ENCODE data around the gene CD99L2. TPM values are rescaled to one million over a fixed set of nuclear protein-coding genes. Genes with fewer than 3 reads are reported as not detected.

Gene CD99L2
- total and polyA plus RNA-seq, 7 experiments from 2014 or later, result 14.3 to 20.4 (median 16.0) TPM

DNA sequence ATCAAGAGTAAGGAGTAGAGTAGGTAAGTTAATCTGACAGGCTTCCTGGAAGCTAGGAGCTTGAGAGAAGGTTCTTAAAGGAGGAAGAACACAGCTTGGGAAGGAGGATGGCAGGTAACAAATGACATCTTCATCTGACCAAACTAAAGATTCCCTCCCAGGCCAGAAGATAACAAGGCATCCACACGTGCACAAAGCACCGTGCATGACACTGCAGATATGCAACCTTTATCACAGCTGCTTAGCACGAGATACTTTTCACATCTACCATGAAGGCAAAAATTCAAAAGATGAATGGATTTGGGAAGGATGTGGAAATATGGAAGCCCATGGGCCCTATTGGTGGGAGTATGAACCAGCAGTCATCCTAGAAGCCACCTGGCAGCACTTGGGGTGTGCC is 34.3 kb downstream of the CD99L2 start:
- peaks cover 0 to 5% (median 1%) of the 10 kb centered on the region in 7 donors for H3K4me1 Mint-ChIP-seq
- H3K27me3 ChIP-seq (ENCODE audit: control insufficient read depth in 2 of 2, insufficient read depth in 2 of 2, low read length in 2 of 2), result no peaks in the 10 kb centered on the region
- intact Hi-C loops (cut with micrococcal nuclease), result no loop called here
- no peak overlapping the region for H3K27ac Mint-ChIP-seq
- no peaks in the 10 kb centered on the region for H3K9me3 ChIP-seq (ENCODE audit: control insufficient read depth in 2 of 3, low read length in 3 of 3)
- POLR2A ChIA-PET, result no interaction called here
- peaks cover 0 to 10% (median 0%) of the 10 kb centered on the region in 11 donors for H3K9me3 Mint-ChIP-seq
- ATAC-seq, result no peak
- H3K36me3 Mint-ChIP-seq, result peaks cover 0 to 19% (median 3%) of the 10 kb centered on the region in 5 donors
- no peaks in the 10 kb centered on the region for H3K27me3 Mint-ChIP-seq
- H3K27ac ChIP-seq (ENCODE audit: low read depth, low read length), result no peak overlapping the region
- H3K4me3 Mint-ChIP-seq, result no peak overlapping the region
- H3K4me1 ChIP-seq (ENCODE audit: control insufficient read depth in 2 of 2, insufficient read depth in 2 of 2, low read length in 2 of 2), result no peaks in the 10 kb centered on the region
- CTCF ChIA-PET, result no interaction called here
- no peak overlapping the region for H3K4me3 ChIP-seq (ENCODE audit: low read length)
- no peaks in the 10 kb centered on the region for H3K36me3 ChIP-seq (ENCODE audit: control insufficient read depth in 2 of 3, insufficient read depth in 3 of 3, low read length in 3 of 3)
- DNase-seq, result no peak

DNA sequence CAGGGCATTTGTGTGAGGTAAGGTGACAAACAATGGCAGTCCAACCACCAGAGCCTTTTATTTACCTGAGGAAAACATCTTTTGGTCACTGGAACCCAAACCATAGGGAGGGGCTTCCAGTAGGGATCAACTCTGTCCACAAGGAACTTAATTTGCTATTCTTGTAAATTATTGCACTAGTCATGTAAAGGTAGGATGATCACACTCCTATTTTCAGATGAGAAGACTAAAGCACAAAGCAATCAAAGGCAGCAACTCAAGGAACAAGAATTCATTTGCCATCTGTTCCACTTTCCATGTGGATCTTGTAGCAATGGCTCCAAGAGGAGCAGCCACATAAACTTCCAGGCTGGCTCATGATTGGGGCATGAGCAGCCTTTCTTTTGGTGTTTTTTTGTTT is 35.3 kb downstream of the CD99L2 start:
- Mint-ChIP-seq H3K9me3 (peaks cover 0 to 19% (median 5%) of the 10 kb centered on the region in 11 donors), H3K27me3 (no peaks in the 10 kb centered on the region), H3K4me3 (no peak overlapping the region), H3K36me3 (peaks cover 0 to 25% (median 8%) of the 10 kb centered on the region in 5 donors), H3K4me1 (peaks cover 0 to 5% (median 0%) of the 10 kb centered on the region in 7 donors), H3K27ac (no peak overlapping the region)
- ATAC-seq (no peak), DNase-seq (no peak)
- Histone ChIP-seq H3K4me1 (ENCODE audit: control insufficient read depth in 2 of 2, insufficient read depth in 2 of 2, low read length in 2 of 2) (no peaks in the 10 kb centered on the region), H3K9me3 (ENCODE audit: control insufficient read depth in 2 of 3, low read length in 3 of 3) (no peaks in the 10 kb centered on the region), H3K4me3 (ENCODE audit: low read length) (no peak overlapping the region), H3K27ac (ENCODE audit: low read depth, low read length) (no peak overlapping the region), H3K27me3 (ENCODE audit: control insufficient read depth in 2 of 2, insufficient read depth in 2 of 2, low read length in 2 of 2) (no peaks in the 10 kb centered on the region), H3K36me3 (ENCODE audit: control insufficient read depth in 2 of 3, insufficient read depth in 3 of 3, low read length in 3 of 3) (no peaks in the 10 kb centered on the region)
- ChIA-PET CTCF (no interaction called here), POLR2A (no interaction called here)
- intact Hi-C loops (cut with micrococcal nuclease), result no loop called here

GRCh38 chrX:150857453-150857852 is 41.0 kb downstream of the CD99L2 start:
- CTCF ChIA-PET, result no interaction called here

DNA sequence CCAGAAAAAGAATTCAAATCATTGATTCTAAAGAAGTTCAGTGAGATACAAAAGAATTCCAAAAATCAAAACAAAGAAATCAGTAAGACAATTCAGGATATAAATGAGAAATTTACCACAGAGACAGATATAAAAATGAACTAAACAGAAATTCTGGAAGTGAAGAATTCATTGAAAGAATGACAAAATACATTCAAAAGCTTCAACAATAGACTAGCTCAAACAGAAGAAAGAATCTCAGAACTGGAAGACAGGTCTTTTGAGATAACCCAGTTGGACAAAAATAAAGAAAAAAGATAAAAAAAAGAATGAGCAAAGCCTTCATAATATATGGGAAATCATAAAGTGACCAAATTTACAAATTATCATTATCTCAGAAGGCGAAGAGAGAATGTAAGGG is 41.7 kb downstream of the CD99L2 start:
- Histone ChIP-seq H3K4me3 (ENCODE audit: low read length) (no peak overlapping the region), H3K27ac (ENCODE audit: low read depth, low read length) (no peak overlapping the region), H3K4me1 (ENCODE audit: control insufficient read depth in 2 of 2, insufficient read depth in 2 of 2, low read length in 2 of 2) (no peaks in the 10 kb centered on the region), H3K27me3 (ENCODE audit: control insufficient read depth in 2 of 2, insufficient read depth in 2 of 2, low read length in 2 of 2) (no peaks in the 10 kb centered on the region), H3K36me3 (ENCODE audit: control insufficient read depth in 2 of 3, insufficient read depth in 3 of 3, low read length in 3 of 3) (no peaks in the 10 kb centered on the region), H3K9me3 (ENCODE audit: control insufficient read depth in 2 of 3, low read length in 3 of 3) (peaks cover 0 to 5% (median 0%) of the 10 kb centered on the region in 3 experiments)
- ATAC-seq (no peak), DNase-seq (no peak)
- POLR2A ChIA-PET, result no interaction called here
- intact Hi-C loops (cut with micrococcal nuclease), result no loop called here
- Mint-ChIP-seq H3K27me3 (no peaks in the 10 kb centered on the region), H3K36me3 (peaks cover 22 to 43% (median 29%) of the 10 kb centered on the region in 5 donors), H3K27ac (no peak overlapping the region), H3K4me3 (no peak overlapping the region), H3K4me1 (peaks cover 0 to 24% (median 0%) of the 10 kb centered on the region in 7 donors), H3K9me3 (peaks cover 5 to 52% (median 17%) of the 10 kb centered on the region in 11 donors)
- CTCF ChIA-PET, result no interaction called here

More at GRCh38 chrX:150857453-150857852, 41.0 kb downstream of the CD99L2 start:
- peaks cover 0 to 22% (median 1%) of the 10 kb centered on the region in 7 donors for H3K4me1 Mint-ChIP-seq
- peak overlapping the region in 1 of 10 donors; percentile 20 for H3K4me3 Mint-ChIP-seq
- DNase-seq (no peak), ATAC-seq (no peak)
- H3K36me3 ChIP-seq (ENCODE audit: control insufficient read depth in 2 of 3, insufficient read depth in 3 of 3, low read length in 3 of 3), result no peaks in the 10 kb centered on the region
- no peaks in the 10 kb centered on the region for H3K27me3 Mint-ChIP-seq
- H3K4me3 ChIP-seq (ENCODE audit: low read length), result no peak overlapping the region
- H3K9me3 ChIP-seq (ENCODE audit: control insufficient read depth in 2 of 3, low read length in 3 of 3), result peaks cover 0 to 5% (median 0%) of the 10 kb centered on the region in 3 experiments
- peaks cover 22 to 41% (median 29%) of the 10 kb centered on the region in 5 donors for H3K36me3 Mint-ChIP-seq
- peaks cover 5 to 52% (median 17%) of the 10 kb centered on the region in 11 donors for H3K9me3 Mint-ChIP-seq
- no peaks in the 10 kb centered on the region for H3K27me3 ChIP-seq (ENCODE audit: control insufficient read depth in 2 of 2, insufficient read depth in 2 of 2, low read length in 2 of 2)
- H3K27ac Mint-ChIP-seq, result no peak overlapping the region
- intact Hi-C loops (cut with micrococcal nuclease), result no loop called here
- no peaks in the 10 kb centered on the region for H3K4me1 ChIP-seq (ENCODE audit: control insufficient read depth in 2 of 2, insufficient read depth in 2 of 2, low read length in 2 of 2)
- POLR2A ChIA-PET, result no interaction called here
- no peak overlapping the region for H3K27ac ChIP-seq (ENCODE audit: low read depth, low read length)

GRCh38 chrX:150856101-150856500 is 42.4 kb downstream of the CD99L2 start:
- Mint-ChIP-seq H3K36me3 (peaks cover 22 to 41% (median 29%) of the 10 kb centered on the region in 5 donors), H3K9me3 (peaks cover 5 to 52% (median 17%) of the 10 kb centered on the region in 11 donors), H3K27ac (no peak overlapping the region), H3K27me3 (no peaks in the 10 kb centered on the region), H3K4me3 (no peak overlapping the region), H3K4me1 (peaks cover 0 to 24% (median 0%) of the 10 kb centered on the region in 7 donors)
- H3K36me3 ChIP-seq (ENCODE audit: control insufficient read depth in 2 of 3, insufficient read depth in 3 of 3, low read length in 3 of 3), result no peaks in the 10 kb centered on the region
- peaks cover 0 to 5% (median 0%) of the 10 kb centered on the region in 3 experiments for H3K9me3 ChIP-seq (ENCODE audit: control insufficient read depth in 2 of 3, low read length in 3 of 3)
- H3K4me1 ChIP-seq (ENCODE audit: control insufficient read depth in 2 of 2, insufficient read depth in 2 of 2, low read length in 2 of 2), result no peaks in the 10 kb centered on the region
- CTCF ChIA-PET, result no interaction called here
- H3K27me3 ChIP-seq (ENCODE audit: control insufficient read depth in 2 of 2, insufficient read depth in 2 of 2, low read length in 2 of 2), result no peaks in the 10 kb centered on the region
- no peak overlapping the region for H3K27ac ChIP-seq (ENCODE audit: low read depth, low read length)
- intact Hi-C loops (cut with micrococcal nuclease), result no loop called here
- H3K4me3 ChIP-seq (ENCODE audit: low read length), result no peak overlapping the region
- POLR2A ChIA-PET, result no interaction called here
- ATAC-seq, result no peak
- no peak for DNase-seq

DNA sequence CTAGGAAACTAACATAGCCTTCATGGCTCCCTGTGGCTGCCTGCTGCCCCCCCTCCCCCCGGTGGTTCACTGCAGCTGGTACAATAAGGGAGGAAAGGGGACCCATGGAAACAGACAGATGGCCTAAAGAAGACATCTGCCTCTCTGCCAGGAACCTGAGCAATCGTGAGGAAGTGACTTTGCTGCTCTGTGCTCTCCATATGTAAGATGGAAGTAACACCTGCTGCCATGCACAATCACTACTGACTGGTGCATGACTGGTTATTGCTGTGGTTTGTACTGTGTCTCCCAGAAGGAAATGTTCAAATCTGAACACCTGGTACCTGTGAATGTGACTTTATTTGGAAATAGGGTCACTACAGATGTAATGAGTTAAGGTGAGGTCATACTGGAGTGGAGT is 43.6 kb downstream of the CD99L2 start:
- no peak for ATAC-seq
- Mint-ChIP-seq H3K9me3 (peaks cover 5 to 45% (median 17%) of the 10 kb centered on the region in 11 donors), H3K4me3 (no peak overlapping the region), H3K4me1 (peaks cover 0 to 24% (median 0%) of the 10 kb centered on the region in 7 donors), H3K27ac (no peak overlapping the region), H3K36me3 (peaks cover 22 to 36% (median 29%) of the 10 kb centered on the region in 5 donors), H3K27me3 (no peaks in the 10 kb centered on the region)
- POLR2A ChIA-PET, result no interaction called here
- Histone ChIP-seq H3K4me1 (ENCODE audit: control insufficient read depth in 2 of 2, insufficient read depth in 2 of 2, low read length in 2 of 2) (no peaks in the 10 kb centered on the region), H3K27ac (ENCODE audit: low read depth, low read length) (no peak overlapping the region), H3K4me3 (ENCODE audit: low read length) (no peak overlapping the region), H3K9me3 (ENCODE audit: control insufficient read depth in 2 of 3, low read length in 3 of 3) (peaks cover 0 to 5% (median 0%) of the 10 kb centered on the region in 3 experiments), H3K27me3 (ENCODE audit: control insufficient read depth in 2 of 2, insufficient read depth in 2 of 2, low read length in 2 of 2) (no peaks in the 10 kb centered on the region), H3K36me3 (ENCODE audit: control insufficient read depth in 2 of 3, insufficient read depth in 3 of 3, low read length in 3 of 3) (no peaks in the 10 kb centered on the region)
- no peak for DNase-seq
- intact Hi-C loops (cut with micrococcal nuclease), result no loop called here
- CTCF ChIA-PET, result no interaction called here

- H3K9me3 Mint-ChIP-seq, result peaks cover 0 to 7% (median under 1%) of the 10 kb centered on the region in 11 donors
- DNase-seq, result no peak
- ATAC-seq, result no peak
- no peak overlapping the region for H3K4me3 Mint-ChIP-seq
- H3K4me1 ChIP-seq (ENCODE audit: control insufficient read depth in 2 of 2, insufficient read depth in 2 of 2, low read length in 2 of 2), result no peaks in the 10 kb centered on the region
- no peaks in the 10 kb centered on the region for H3K36me3 ChIP-seq (ENCODE audit: control insufficient read depth in 2 of 3, insufficient read depth in 3 of 3, low read length in 3 of 3)
- no peaks in the 10 kb centered on the region for H3K27me3 Mint-ChIP-seq
- peaks cover 0 to 25% (median 7%) of the 10 kb centered on the region in 7 donors for H3K4me1 Mint-ChIP-seq
- no peaks in the 10 kb centered on the region for H3K9me3 ChIP-seq (ENCODE audit: control insufficient read depth in 2 of 3, low read length in 3 of 3)
- POLR2A ChIA-PET, result no interaction called here
- peaks cover 5 to 15% (median 7%) of the 10 kb centered on the region in 5 donors for H3K36me3 Mint-ChIP-seq
- no peak overlapping the region for H3K27ac Mint-ChIP-seq
- intact Hi-C loops (cut with micrococcal nuclease), result no loop called here
- H3K27ac ChIP-seq (ENCODE audit: low read depth, low read length), result no peak overlapping the region
- CTCF ChIA-PET, result no interaction called here
- H3K27me3 ChIP-seq (ENCODE audit: control insufficient read depth in 2 of 2, insufficient read depth in 2 of 2, low read length in 2 of 2), result no peaks in the 10 kb centered on the region
- H3K4me3 ChIP-seq (ENCODE audit: low read length), result no peak overlapping the region
Measured at GRCh38 chrX:150849996-150850720, 48.3 kb downstream of the CD99L2 start.

Measured in naive thymus-derived CD4-positive, alpha-beta T cell (primary cell).